Ammon's horn (tissue), 1 donor: ENCODE measurements around the gene PNMA8C.
"Not testable (repeated sequence)": the region's sequence is repeated elsewhere in the genome, so short reads cannot be mapped to it uniquely, and the experiment has no call there.

ENCODE experiments used
- DNase-seq: peaks from one replicate; pipeline ENCODE4 v3.0.0-alpha.2; 2016; ENCODE audit warnings: low spot score

The PNMA8C gene

GRCh38 chr19:46388311-46389095, 40.2 kb downstream of the PNMA8C start:
- DNase-seq: no peak

GRCh38 chr19:46387713-46388130, 41.0 kb downstream of the PNMA8C start:
- no peak for DNase-seq

- DNase-seq: no peak
These were observed 41.6 kb downstream of the PNMA8C start for GRCh38 chr19:46386996-46387712.

GRCh38 chr19:46386151-46386550, 42.6 kb downstream of the PNMA8C start:
- no peak for DNase-seq

GRCh38 chr19:46385636-46386035, 43.1 kb downstream of the PNMA8C start:
- DNase-seq: no peak

GRCh38 chr19:46384396-46384795, 44.3 kb downstream of the PNMA8C start:
- no peak for DNase-seq

- no peak for DNase-seq
These were observed 44.9 kb downstream of the PNMA8C start for GRCh38 chr19:46383846-46384245.

- no peak for DNase-seq
These were observed 45.4 kb downstream of the PNMA8C start for GRCh38 chr19:46383171-46383815.

GRCh38 chr19:46381756-46382345, 46.9 kb downstream of the PNMA8C start:
- no peak for DNase-seq

- no peak for DNase-seq
These were observed 47.4 kb downstream of the PNMA8C start for GRCh38 chr19:46381346-46381745.

GRCh38 chr19:46380690-46381089, 48.0 kb downstream of the PNMA8C start:
- no peak for DNase-seq

- no peak for DNase-seq
These were observed 50.5 kb downstream of the PNMA8C start for GRCh38 chr19:46378268-46378667.

GRCh38 chr19:46376241-46377153, 52.2 kb downstream of the PNMA8C start:
- DNase-seq: no peak

- DNase-seq: not testable (repeated sequence)
These were observed 53.2 kb downstream of the PNMA8C start for GRCh38 chr19:46375476-46376067.
